Effector memory CD8-positive, alpha-beta T cell (primary cell): ENCODE data around the gene IGSF23.

ENCODE experiments used
- ATAC-seq: fragments of 150-1000 bp; cut with Tn5 transposase; replicated peaks from 2 replicates; pipeline ENCODE4 v1.10.0; 2021; ENCODE audit warnings: mild to moderate bottlenecking, moderate library complexity
- DNase-seq, 3 experiments: peaks; one replicate each; pipeline ENCODE4 v3.0.0; 2021
- H3K27ac Mint-ChIP-seq, 2 donors: one replicate each; pipeline ENCODE4 v1.8.0; 2022; ENCODE audit warnings: mild to moderate bottlenecking in 2 of 2, mixed read lengths in 2 of 2, moderate library complexity in 2 of 2
- H3K27me3 Mint-ChIP-seq, 2 donors: one replicate each; pipeline ENCODE4 v1.8.0; 2022; ENCODE audit warnings: mixed read lengths in 2 of 2
- H3K36me3 Mint-ChIP-seq: one replicate; pipeline ENCODE4 v1.8.0; 2022; ENCODE audit warnings: mild to moderate bottlenecking, moderate library complexity, mixed read lengths; ENCODE audit not compliant: insufficient read depth
- H3K4me1 Mint-ChIP-seq, 2 donors: one replicate each; pipeline ENCODE4 v1.8.0; 2022; ENCODE audit warnings: low read depth in 2 of 2, mixed read lengths in 2 of 2
- H3K4me3 Mint-ChIP-seq, 2 donors: one replicate each; pipeline ENCODE4 v1.8.0; 2022; ENCODE audit warnings: mild to moderate bottlenecking in 2 of 2, mixed read lengths in 2 of 2, moderate library complexity in 2 of 2
- H3K9me3 Mint-ChIP-seq, 2 donors: one replicate each; pipeline ENCODE4 v1.8.0; 2022; ENCODE audit warnings: mixed read lengths in 2 of 2
- total RNA-seq, 9 experiments: gene quantifications; one replicate each; lab custom pipeline; 2026; lab: John Stamatoyannopoulos, UW

The IGSF23 gene
- total RNA-seq, result 0 reads per million in 9 experiments

GRCh38 chr19:44613295-44614178 lies at the start of gene IGSF23:
Gene IGSF23 (plus strand): TSS chr19:44613563. CDS start chr19:44613646, 83 bp downstream.
- ATAC-seq, result no peak
- DNase-seq, result no peak
- Mint-ChIP-seq H3K36me3 (peaks cover 3% of the 10 kb centered on the region), H3K27ac (no peak within 1 kb of the TSS), H3K4me1 (no peaks in the 10 kb centered on the region), H3K4me3 (no peak within 1 kb of the TSS), H3K27me3 (peaks cover 6 to 31% of the 10 kb centered on the region in 2 donors), H3K9me3 (no peaks in the 10 kb centered on the region)

GRCh38 chr19:44566984-44567383 lies 46.4 kb upstream of the IGSF23 start:
- no peak overlapping the region for H3K27ac Mint-ChIP-seq
- ATAC-seq (no peak), DNase-seq (no peak)
- H3K4me1 Mint-ChIP-seq, result no peaks in the 10 kb centered on the region
- H3K36me3 Mint-ChIP-seq, result no peaks in the 10 kb centered on the region
- peaks cover 5 to 8% of the 10 kb centered on the region in 2 donors for H3K27me3 Mint-ChIP-seq
- no peak overlapping the region for H3K4me3 Mint-ChIP-seq
- H3K9me3 Mint-ChIP-seq, result peaks cover 0 to 11% of the 10 kb centered on the region in 2 donors

GRCh38 chr19:44567745-44568144 lies 45.6 kb upstream of the IGSF23 start:
- H3K4me3 Mint-ChIP-seq, result no peak overlapping the region
- H3K27ac Mint-ChIP-seq, result no peak overlapping the region
- H3K4me1 Mint-ChIP-seq, result no peaks in the 10 kb centered on the region
- H3K36me3 Mint-ChIP-seq, result no peaks in the 10 kb centered on the region
- H3K27me3 Mint-ChIP-seq, result peaks cover 5 to 8% of the 10 kb centered on the region in 2 donors
- DNase-seq (no peak), ATAC-seq (no peak)
- peaks cover 0 to 11% of the 10 kb centered on the region in 2 donors for H3K9me3 Mint-ChIP-seq

DNA sequence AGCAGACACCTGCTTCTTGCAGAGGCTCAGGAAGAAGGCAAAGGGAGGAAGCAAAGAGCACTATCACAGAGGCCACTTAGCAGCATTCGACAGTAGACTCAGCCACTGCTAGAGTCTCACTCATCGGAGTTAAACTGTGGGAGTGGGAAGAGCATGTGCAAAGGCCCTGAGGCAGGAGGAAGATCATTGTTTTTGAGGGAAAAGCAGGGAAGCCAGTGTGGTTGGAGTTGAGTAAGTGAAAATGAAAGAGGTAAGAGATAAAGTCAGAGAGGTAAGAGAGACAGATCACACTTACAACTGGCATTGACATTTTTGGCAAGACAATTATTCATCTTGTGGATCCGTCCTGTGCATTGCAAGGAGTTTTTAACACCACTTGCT lies 42.8 kb upstream of the IGSF23 start:
- H3K36me3 Mint-ChIP-seq, result no peaks in the 10 kb centered on the region
- no peak for ATAC-seq

GRCh38 chr19:44570984-44571684 lies 42.2 kb upstream of the IGSF23 start:
- Mint-ChIP-seq H3K27ac (no peak overlapping the region), H3K9me3 (peaks cover 5 to 26% of the 10 kb centered on the region in 2 donors), H3K4me1 (no peaks in the 10 kb centered on the region), H3K36me3 (no peaks in the 10 kb centered on the region), H3K27me3 (peaks cover 18 to 20% of the 10 kb centered on the region in 2 donors), H3K4me3 (no peak overlapping the region)
- ATAC-seq (no peak), DNase-seq (peak; percentile 3 to 13 (median 3))

More for the DNA sequence above, 42.8 kb upstream of the IGSF23 start:
- DNase-seq, result no peak
- no peak overlapping the region for H3K27ac Mint-ChIP-seq
- peaks cover 5 to 25% of the 10 kb centered on the region in 2 donors for H3K9me3 Mint-ChIP-seq
- H3K27me3 Mint-ChIP-seq, result peaks cover 18 to 20% of the 10 kb centered on the region in 2 donors
- no peaks in the 10 kb centered on the region for H3K4me1 Mint-ChIP-seq
- no peak overlapping the region for H3K4me3 Mint-ChIP-seq

GRCh38 chr19:44571830-44572580 lies 41.4 kb upstream of the IGSF23 start:
- DNase-seq (no peak), ATAC-seq (no peak)
- Mint-ChIP-seq H3K27me3 (peaks cover 18 to 20% of the 10 kb centered on the region in 2 donors), H3K27ac (no peak overlapping the region), H3K4me3 (no peak overlapping the region), H3K9me3 (peaks cover 5 to 26% of the 10 kb centered on the region in 2 donors), H3K4me1 (no peaks in the 10 kb centered on the region), H3K36me3 (no peaks in the 10 kb centered on the region)

DNA sequence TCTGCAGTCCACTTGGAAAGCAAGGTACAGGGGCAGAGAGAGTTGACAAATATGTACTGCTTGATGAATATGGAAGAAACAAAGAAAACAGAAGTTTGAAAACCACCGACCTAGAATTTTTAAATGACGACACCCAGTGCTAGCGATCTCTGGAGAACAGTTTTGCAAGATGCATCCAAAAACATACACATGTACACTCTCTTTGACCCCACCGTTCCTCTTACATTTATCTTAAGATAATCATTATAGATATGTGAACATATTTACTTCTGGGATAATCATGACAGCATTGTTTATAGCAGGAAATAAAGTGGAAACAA lies 40.8 kb upstream of the IGSF23 start:
- Mint-ChIP-seq H3K4me1 (no peaks in the 10 kb centered on the region), H3K9me3 (peaks cover 7 to 28% of the 10 kb centered on the region in 2 donors), H3K27me3 (peaks cover 18 to 20% of the 10 kb centered on the region in 2 donors), H3K4me3 (no peak overlapping the region), H3K27ac (no peak overlapping the region), H3K36me3 (no peaks in the 10 kb centered on the region)
- DNase-seq, result no peak
- ATAC-seq, result no peak

GRCh38 chr19:44573183-44573582 lies 40.2 kb upstream of the IGSF23 start:
- Mint-ChIP-seq H3K9me3 (peaks cover 7 to 34% of the 10 kb centered on the region in 2 donors), H3K27ac (no peak overlapping the region), H3K4me1 (no peaks in the 10 kb centered on the region), H3K27me3 (peaks cover 14 to 20% of the 10 kb centered on the region in 2 donors), H3K36me3 (no peaks in the 10 kb centered on the region), H3K4me3 (no peak overlapping the region)
- DNase-seq (no peak), ATAC-seq (no peak)

DNA sequence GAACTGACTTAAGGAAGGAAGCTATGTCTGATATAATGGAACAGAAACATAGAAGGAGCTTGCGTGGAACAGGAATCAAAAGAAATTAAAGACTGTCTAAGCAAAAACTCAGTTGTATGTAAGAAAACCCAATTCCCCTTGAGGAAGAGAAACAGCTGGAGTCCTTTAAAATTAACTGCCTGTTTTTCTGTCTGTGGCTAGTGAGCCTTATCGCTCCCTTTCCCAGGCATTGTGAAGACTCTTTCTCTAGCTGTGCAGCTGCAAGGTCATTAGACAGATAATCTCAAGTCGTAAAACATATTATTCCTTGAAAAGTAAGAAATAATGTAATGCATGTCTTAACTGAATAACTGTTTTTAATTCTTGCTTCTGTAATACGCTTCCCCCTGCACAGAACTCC lies 39.7 kb upstream of the IGSF23 start:
- no peaks in the 10 kb centered on the region for H3K4me1 Mint-ChIP-seq
- H3K27me3 Mint-ChIP-seq, result peaks cover 14 to 20% of the 10 kb centered on the region in 2 donors
- no peak overlapping the region for H3K4me3 Mint-ChIP-seq
- peaks cover 10 to 38% of the 10 kb centered on the region in 2 donors for H3K9me3 Mint-ChIP-seq
- H3K27ac Mint-ChIP-seq, result no peak overlapping the region
- no peak for ATAC-seq
- no peaks in the 10 kb centered on the region for H3K36me3 Mint-ChIP-seq
- no peak for DNase-seq

DNA sequence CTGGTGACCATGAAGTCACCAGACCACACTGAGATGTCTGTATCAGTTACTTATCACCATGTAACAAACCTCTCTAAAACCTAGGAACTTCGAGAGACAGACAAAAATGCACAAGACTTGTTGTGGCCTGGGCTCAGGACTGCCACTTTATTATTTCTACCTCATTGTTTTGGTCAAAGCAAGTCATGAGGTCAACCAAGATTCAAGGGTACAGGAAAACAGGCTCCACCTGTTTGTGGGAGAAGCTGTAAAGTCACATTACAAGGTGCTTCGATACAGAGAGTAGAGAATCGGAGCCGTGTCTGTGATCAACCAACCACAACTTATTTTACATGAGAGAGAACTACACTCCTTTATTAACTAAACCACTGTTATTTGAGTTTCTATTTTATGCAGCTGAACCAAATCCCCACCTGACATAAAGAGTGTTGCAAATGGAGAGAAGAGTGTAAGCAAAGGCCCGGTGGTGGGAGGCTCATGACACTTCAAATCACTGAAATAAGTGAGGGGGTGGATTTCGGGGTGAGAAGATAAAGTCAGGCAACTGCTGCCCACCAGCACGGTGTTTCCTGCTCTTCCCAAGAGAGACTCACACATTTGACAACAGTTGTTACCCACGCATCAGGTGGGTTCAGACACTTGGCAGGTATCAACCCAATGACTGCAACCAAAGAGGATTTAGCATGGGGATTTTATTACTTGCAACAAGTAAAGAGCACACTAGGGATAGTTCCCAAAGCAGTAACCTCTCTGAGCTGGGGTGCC lies 39.0 kb upstream of the IGSF23 start:
- no peaks in the 10 kb centered on the region for H3K4me1 Mint-ChIP-seq
- peaks cover 14 to 20% of the 10 kb centered on the region in 2 donors for H3K27me3 Mint-ChIP-seq
- no peak for ATAC-seq
- H3K4me3 Mint-ChIP-seq, result no peak overlapping the region
- no peak for DNase-seq
- peaks cover 10 to 38% of the 10 kb centered on the region in 2 donors for H3K9me3 Mint-ChIP-seq
- no peak overlapping the region for H3K27ac Mint-ChIP-seq
- H3K36me3 Mint-ChIP-seq, result no peaks in the 10 kb centered on the region

DNA sequence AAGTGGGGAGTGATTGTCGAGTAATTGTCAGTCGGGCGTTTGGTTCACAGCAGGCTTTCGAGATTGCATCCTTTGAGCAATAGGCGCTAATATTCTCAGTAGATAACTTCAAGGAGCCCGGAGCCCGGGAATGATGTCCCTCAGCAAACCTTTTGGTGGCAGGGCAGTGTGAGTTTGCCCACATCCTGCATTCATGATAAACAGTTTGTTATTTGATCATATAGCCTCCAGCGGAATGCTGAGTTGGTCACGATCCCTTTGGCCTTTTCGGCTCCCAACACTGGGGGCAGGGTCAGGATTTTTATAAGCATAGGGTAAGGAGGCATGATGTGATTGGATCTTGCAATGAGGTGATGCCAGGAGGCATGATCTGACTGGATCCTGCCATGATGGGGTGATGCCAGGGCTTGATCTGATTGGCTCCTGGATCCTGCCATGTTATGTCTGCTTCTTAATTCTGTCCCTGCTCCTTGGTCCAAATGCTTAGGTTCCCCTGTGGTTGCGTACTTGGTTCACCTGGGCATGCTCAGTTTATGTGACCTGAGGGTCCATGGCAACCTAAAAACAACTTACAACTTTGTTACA lies 38.2 kb upstream of the IGSF23 start:
- Mint-ChIP-seq H3K4me1 (no peaks in the 10 kb centered on the region), H3K27me3 (peaks cover 14 to 17% of the 10 kb centered on the region in 2 donors), H3K36me3 (no peaks in the 10 kb centered on the region), H3K27ac (no peak overlapping the region), H3K4me3 (no peak overlapping the region), H3K9me3 (peaks cover 10 to 35% of the 10 kb centered on the region in 2 donors)
- ATAC-seq (no peak), DNase-seq (no peak)

DNA sequence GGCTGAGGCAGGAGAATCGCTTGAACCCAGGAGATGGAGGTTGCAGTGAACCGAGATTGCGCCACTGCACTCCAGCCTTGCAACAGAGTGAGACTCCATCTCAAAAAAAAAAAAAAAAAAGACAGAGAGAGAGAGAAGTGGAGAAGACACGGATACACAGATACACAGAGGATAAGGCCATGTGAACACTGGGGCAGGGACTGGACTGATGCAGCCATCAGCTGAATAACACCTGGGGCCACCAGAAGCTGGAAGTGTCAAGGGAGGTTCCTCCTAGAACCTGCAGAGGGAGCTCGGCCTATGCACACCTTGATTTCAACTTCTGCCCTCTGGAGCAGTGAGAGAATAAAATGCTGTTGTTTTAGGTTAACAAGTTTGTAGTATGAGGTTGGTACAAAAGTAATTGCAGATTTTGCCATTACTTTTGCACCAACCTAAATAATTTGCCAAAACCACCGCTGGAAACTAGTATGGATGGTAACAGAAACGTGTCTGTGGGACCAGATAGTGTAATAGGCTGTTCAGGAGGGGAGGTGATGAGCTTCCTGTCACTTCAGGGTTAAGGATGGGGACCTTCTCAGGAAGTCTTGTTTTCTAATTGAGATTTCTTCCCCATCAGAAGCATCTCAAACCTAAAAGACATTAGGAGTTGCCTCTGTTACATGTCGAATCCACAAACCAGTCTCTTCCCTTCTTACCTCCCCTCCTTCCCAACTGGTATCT lies 36.4 kb upstream of the IGSF23 start:
- no peak for DNase-seq
- no peaks in the 10 kb centered on the region for H3K36me3 Mint-ChIP-seq
- peaks cover 10 to 27% of the 10 kb centered on the region in 2 donors for H3K9me3 Mint-ChIP-seq
- no peak for ATAC-seq
- H3K4me3 Mint-ChIP-seq, result no peak overlapping the region
- no peaks in the 10 kb centered on the region for H3K4me1 Mint-ChIP-seq
- H3K27ac Mint-ChIP-seq, result no peak overlapping the region
- peaks cover 14 to 20% of the 10 kb centered on the region in 2 donors for H3K27me3 Mint-ChIP-seq
